Cardiac septum (tissue), 1 donor: ENCODE measurements around the gene SELENON. TPM values are rescaled to one million over a fixed set of nuclear protein-coding genes. Genes with fewer than 3 reads are reported as not detected.
"Not testable (repeated sequence)": the region's sequence is repeated elsewhere in the genome, so short reads cannot be mapped to it uniquely, and the experiment has no call there.

Experiments used
- DNase-seq: peaks from one replicate; pipeline ENCODE4 v3.0.0-alpha.2; 2020; ENCODE audit warnings: low spot score
- intact Hi-C: fragments of 100-400 bp; cut with DNase I; formaldehyde crosslinking; loops from one replicate; pipeline ENCODE4 v1.14.0; 2022
- total RNA-seq: library from RNA; stranded (reverse); fragmentation: NEBNext Ultra II Directional; extraction: Animal tissue kit (Norgen Biotek cat#: 25700); gene quantifications from one replicate; pipeline ENCODE4 v1.2.1, GENCODE V29; 2021
- donor health status: DM: no; HTN: no; CAD: no.

SELENON gene
- total RNA-seq, 1 donor from 2014 or later = 53.0 TPM

- intact Hi-C loops = loop anchor here (5.0 kb wide), 1 partner anchor 571 kb away; the partner anchor contains the start of gene RSRP1
- DNase-seq = peak; percentile 29
Observed at GRCh38 chr1:25817840-25818501, 18.0 kb downstream of the SELENON start.

- no peak for DNase-seq
- intact Hi-C loops = loop anchor here (5.0 kb wide), 1 partner anchor 571 kb away; the partner anchor contains the start of gene RSRP1
Observed at GRCh38 chr1:25818569-25818968, 18.6 kb downstream of the SELENON start.

GRCh38 chr1:25819491-25820246 lies 19.7 kb downstream of the SELENON start, which contains the start of gene MTFR1L:
TSS of gene MTFR1L (plus strand) at chr1:25819954. CDS start at chr1:25823105, 3,151 bp downstream.
- intact Hi-C loops = loop anchor here (5.0 kb wide), 2 partner anchors 178 to 572 kb away; partner anchors contain the start of genes PAFAH2 and RSRP1
- DNase-seq = peak; percentile 96

- DNase-seq = no peak
- intact Hi-C loops = loop anchor here (5.0 kb wide), 1 partner anchor 177 kb away; the partner anchor contains the start of gene PAFAH2
Observed at GRCh38 chr1:25820247-25821111, 20.5 kb downstream of the SELENON start.

- no peak for DNase-seq
- intact Hi-C loops = loop anchor here (5.0 kb wide), 1 partner anchor 176 kb away; the partner anchor contains the start of gene PAFAH2
Observed at GRCh38 chr1:25821112-25821476, 21.1 kb downstream of the SELENON start.

- intact Hi-C loops = loop anchor here (5.0 kb wide), 1 partner anchor 176 kb away; the partner anchor contains the start of gene PAFAH2
- no peak for DNase-seq
Observed at GRCh38 chr1:25821630-25822091, 21.7 kb downstream of the SELENON start.

GRCh38 chr1:25825605-25826004 lies 25.6 kb downstream of the SELENON start:
- no peak for DNase-seq
- intact Hi-C loops = loop anchor here (2.0 to 5.0 kb wide), 2 partner anchors 47 to 77 kb away; no protein-coding TSS in a partner anchor

GRCh38 chr1:25826571-25826970 lies 26.6 kb downstream of the SELENON start:
- intact Hi-C loops = loop anchor here (5.0 kb wide), 1 partner anchor 46 kb away; no protein-coding TSS in a partner anchor

GRCh38 chr1:25828491-25828890 lies 28.5 kb downstream of the SELENON start:
- DNase-seq = no peak
- intact Hi-C loops = loop anchor here (5.0 kb wide), 1 partner anchor 44 kb away; no protein-coding TSS in a partner anchor

More at GRCh38 chr1:25826571-25826970, 26.6 kb downstream of the SELENON start:
- no peak for DNase-seq

GRCh38 chr1:25829046-25829445 lies 29.1 kb downstream of the SELENON start:
- intact Hi-C loops = loop anchor here (5.0 kb wide), 1 partner anchor 43 kb away; no protein-coding TSS in a partner anchor
- DNase-seq = no peak

- intact Hi-C loops = no loop called here
Observed at GRCh38 chr1:25831569-25832196, 31.7 kb downstream of the SELENON start.

GRCh38 chr1:25832336-25833037 lies 32.5 kb downstream of the SELENON start:
- no peak for DNase-seq
- intact Hi-C loops = no loop called here

More at GRCh38 chr1:25831569-25832196, 31.7 kb downstream of the SELENON start:
- no peak for DNase-seq

GRCh38 chr1:25833158-25833557 lies 33.2 kb downstream of the SELENON start:
- DNase-seq = no peak
- intact Hi-C loops = no loop called here

GRCh38 chr1:25834894-25835293 lies 34.9 kb downstream of the SELENON start:
- intact Hi-C loops = no loop called here
- DNase-seq = no peak

- DNase-seq = no peak
- intact Hi-C loops = no loop called here
Observed at GRCh38 chr1:25836695-25837094, 36.7 kb downstream of the SELENON start.

- DNase-seq = no peak
- intact Hi-C loops = no loop called here
Observed at GRCh38 chr1:25837262-25837875, 37.4 kb downstream of the SELENON start.

- intact Hi-C loops, DNase-seq: not testable (repeated sequence)
Observed at GRCh38 chr1:25839808-25840207, 39.8 kb downstream of the SELENON start.

- intact Hi-C loops = no loop called here
- no peak for DNase-seq
Observed at GRCh38 chr1:25843483-25843882, 43.5 kb downstream of the SELENON start.
